CD4-positive, alpha-beta T cell treated with Interleukin-2 at 100 ng/mL for 4 hours (primary cell): ENCODE results near the gene RPL38.

Experiments used
- DNase-seq: peaks from one replicate; pipeline ENCODE4 v3.0.0-alpha.2; 2020; ENCODE audit warnings: low spot score

RPL38 gene

GRCh38 chr17:74203439-74204240, at the start of gene RPL38:
Gene RPL38, plus strand, starts transcription at chr17:74203678. Its CDS starts 278 bp downstream, at chr17:74203956.
- DNase-seq = peak; percentile 97

- DNase-seq = no peak
These were observed 49.6 kb upstream of the RPL38 start for GRCh38 chr17:74153821-74154430.

- no peak for DNase-seq
These were observed 46.6 kb upstream of the RPL38 start for GRCh38 chr17:74156878-74157277.

- DNase-seq = no peak
These were observed 46.1 kb upstream of the RPL38 start for GRCh38 chr17:74157366-74157765.

GRCh38 chr17:74158761-74159160, 44.7 kb upstream of the RPL38 start:
- no peak for DNase-seq

GRCh38 chr17:74159226-74159840, 44.1 kb upstream of the RPL38 start:
- DNase-seq = no peak

GRCh38 chr17:74160656-74161502, 42.6 kb upstream of the RPL38 start:
- no peak for DNase-seq

GRCh38 chr17:74161503-74161875, 42.0 kb upstream of the RPL38 start:
- DNase-seq = no peak

- DNase-seq = no peak
These were observed 40.1 kb upstream of the RPL38 start for GRCh38 chr17:74163271-74163821.

GRCh38 chr17:74163836-74164235, 39.6 kb upstream of the RPL38 start:
- no peak for DNase-seq

- DNase-seq = no peak
These were observed 38.9 kb upstream of the RPL38 start for GRCh38 chr17:74164446-74165045.

- no peak for DNase-seq
These were observed 37.6 kb upstream of the RPL38 start for GRCh38 chr17:74165797-74166365.

- DNase-seq = no peak
These were observed 32.6 kb upstream of the RPL38 start for GRCh38 chr17:74170924-74171323.

- no peak for DNase-seq
These were observed 30.8 kb upstream of the RPL38 start for GRCh38 chr17:74172700-74173099.

- peak; percentile 27 for DNase-seq
These were observed 26.9 kb upstream of the RPL38 start for GRCh38 chr17:74176546-74177001.

GRCh38 chr17:74177018-74177450, 26.4 kb upstream of the RPL38 start:
- DNase-seq = no peak

- DNase-seq = no peak
These were observed 23.9 kb upstream of the RPL38 start for GRCh38 chr17:74179576-74179975.

GRCh38 chr17:74180336-74180735, 23.1 kb upstream of the RPL38 start:
- DNase-seq = no peak

- no peak for DNase-seq
These were observed 22.1 kb upstream of the RPL38 start for GRCh38 chr17:74181341-74181740.

GRCh38 chr17:74182041-74182723, 21.3 kb upstream of the RPL38 start:
- DNase-seq = no peak
